GM12878 (cell line): ENCODE measurements around the gene GZMM.

Source experiments
- ASH2L ChIP-seq: fragments of 300-600, 200-600 bp; sonication (generic); IDR thresholded peaks from 2 replicates; pipeline ENCODE4 v1.6.1; 2017; ENCODE audit warnings: low read depth, mild to moderate bottlenecking, borderline replicate concordance
- CHD2 ChIP-seq: IDR thresholded peaks from 2 replicates; pipeline ENCODE4 v1.6.1; 2011; ENCODE audit warnings: low read depth, low read length, improper control_type of control experiment, borderline replicate concordance
- EGR1 ChIP-seq, 2 experiments: IDR thresholded peaks; 1 replicate in 1 of 2; 2 replicates in 1 of 2; pipeline ENCODE4 v1.6.1; 2011 to 2012; ENCODE audit warnings: low read depth in 2 of 2, low read length in 2 of 2, borderline replicate concordance in 1 of 2, mild to moderate bottlenecking in 1 of 2, moderate library complexity in 1 of 2
- EZH2 ChIP-seq: IDR thresholded peaks from 2 replicates; pipeline ENCODE4 v1.6.1; 2012; ENCODE audit warnings: low read depth, mild to moderate bottlenecking, control low read depth, inconsistent platforms, low read length, borderline replicate concordance; ENCODE audit not compliant: control insufficient read depth
- FOXM1 ChIP-seq: IDR thresholded peaks from 2 replicates; pipeline ENCODE4 v1.6.1; 2012; ENCODE audit warnings: low read depth, mild to moderate bottlenecking, inconsistent platforms, low read length, moderate library complexity
- NRF1 ChIP-seq: conservative IDR thresholded peaks from 2 replicates; pipeline ENCODE4 v1.6.1; 2011; ENCODE audit warnings: mild to moderate bottlenecking, low read depth, low read length, improper control_type of control experiment
- POLR2A ChIP-seq: IDR thresholded peaks from 2 replicates; pipeline ENCODE4 v1.6.1; 2011; ENCODE audit warnings: low read depth, mild to moderate bottlenecking, low read length
- POLR2AphosphoS2 ChIP-seq: IDR thresholded peaks from 2 replicates; pipeline ENCODE4 v1.6.1; 2011; ENCODE audit warnings: low read depth, mild to moderate bottlenecking, low read length, improper control_type of control experiment, moderate library complexity
- SIN3A ChIP-seq: IDR thresholded peaks from 2 replicates; pipeline ENCODE4 v1.6.1; 2012; ENCODE audit warnings: low read depth, low read length, improper control_type of control experiment
- TF ChIP-seq, protein P1 (sequence below): fragments of 450-650 bp; IDR thresholded peaks from 2 replicates; pipeline ENCODE4 v1.6.1; 2017; ENCODE audit warnings: mild to moderate bottlenecking, low read depth, inconsistent platforms; ENCODE audit not compliant: poor library complexity, severe bottlenecking
- TF ChIP-seq, protein P2 (sequence below), 3 experiments: IDR thresholded peaks in 2 of 3; conservative IDR thresholded peaks in 1 of 3; 2 replicates each; pipeline ENCODE4 v1.5.1; 2011; ENCODE audit warnings: low read depth in 3 of 3, low read length in 3 of 3, mild to moderate bottlenecking in 3 of 3, control low read depth in 2 of 3, moderate library complexity in 2 of 3, inconsistent platforms in 1 of 3, mixed read lengths in 1 of 3; ENCODE audit not compliant: control insufficient read depth in 2 of 3, insufficient read depth in 1 of 3; ENCODE audit errors: extremely low read depth in 1 of 3
- TF ChIP-seq, protein P3 (sequence below): IDR thresholded peaks from 2 replicates; pipeline ENCODE4 v1.6.1; 2011; ENCODE audit warnings: low read depth, mild to moderate bottlenecking, low read length, moderate library complexity, borderline replicate concordance; ENCODE audit errors: extremely low read depth
- TF ChIP-seq, protein P4 (sequence below): fragments of 450-650 bp; IDR thresholded peaks from 2 replicates; pipeline ENCODE4 v1.6.1; 2016; ENCODE audit warnings: mild to moderate bottlenecking
- TF ChIP-seq, protein P5 (sequence below): IDR thresholded peaks from 2 replicates; pipeline ENCODE4 v1.6.1; 2012; ENCODE audit warnings: low read depth, low read length, improper control_type of control experiment

DNA sequence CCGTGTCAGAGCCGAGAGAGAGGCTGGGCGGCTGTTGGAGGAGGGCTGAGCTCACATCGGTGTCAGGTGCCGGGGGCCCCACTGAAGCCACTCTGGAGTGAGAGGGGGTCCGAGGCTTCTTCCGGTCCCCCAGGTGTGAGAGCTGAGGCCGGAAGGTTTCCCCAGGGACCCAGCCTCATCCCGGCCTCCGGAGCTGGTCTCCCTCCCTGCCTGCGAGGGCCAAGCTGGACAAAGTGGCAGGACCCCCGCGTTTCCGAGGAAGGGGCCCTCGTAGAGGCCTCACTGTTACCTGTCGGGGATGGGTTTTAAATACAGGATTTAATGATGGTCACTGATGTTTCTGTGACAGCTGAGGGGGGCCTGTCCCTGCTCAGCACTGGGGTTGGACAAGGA lies 52.4 kb downstream of the GZMM start:
- TF ChIP-seq EZH2 (no peak), POLR2AphosphoS2 (no peak), SIN3A (no peak), NRF1 (no peak), POLR2A (no peak), CHD2 (no peak), EGR1 (IDR thresholded peaks at IDR 0.05; ENCODE audit: borderline replicate concordance in 1 of 2, low read depth in 2 of 2, low read length in 2 of 2) (no peak), FOXM1 (no peak), ASH2L (no peak)
- TF ChIP-seq, protein P1, sequence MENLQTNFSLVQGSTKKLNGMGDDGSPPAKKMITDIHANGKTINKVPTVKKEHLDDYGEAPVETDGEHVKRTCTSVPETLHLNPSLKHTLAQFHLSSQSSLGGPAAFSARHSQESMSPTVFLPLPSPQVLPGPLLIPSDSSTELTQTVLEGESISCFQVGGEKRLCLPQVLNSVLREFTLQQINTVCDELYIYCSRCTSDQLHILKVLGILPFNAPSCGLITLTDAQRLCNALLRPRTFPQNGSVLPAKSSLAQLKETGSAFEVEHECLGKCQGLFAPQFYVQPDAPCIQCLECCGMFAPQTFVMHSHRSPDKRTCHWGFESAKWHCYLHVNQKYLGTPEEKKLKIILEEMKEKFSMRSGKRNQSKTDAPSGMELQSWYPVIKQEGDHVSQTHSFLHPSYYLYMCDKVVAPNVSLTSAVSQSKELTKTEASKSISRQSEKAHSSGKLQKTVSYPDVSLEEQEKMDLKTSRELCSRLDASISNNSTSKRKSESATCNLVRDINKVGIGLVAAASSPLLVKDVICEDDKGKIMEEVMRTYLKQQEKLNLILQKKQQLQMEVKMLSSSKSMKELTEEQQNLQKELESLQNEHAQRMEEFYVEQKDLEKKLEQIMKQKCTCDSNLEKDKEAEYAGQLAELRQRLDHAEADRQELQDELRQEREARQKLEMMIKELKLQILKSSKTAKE: no peak
- TF ChIP-seq, protein P2, sequence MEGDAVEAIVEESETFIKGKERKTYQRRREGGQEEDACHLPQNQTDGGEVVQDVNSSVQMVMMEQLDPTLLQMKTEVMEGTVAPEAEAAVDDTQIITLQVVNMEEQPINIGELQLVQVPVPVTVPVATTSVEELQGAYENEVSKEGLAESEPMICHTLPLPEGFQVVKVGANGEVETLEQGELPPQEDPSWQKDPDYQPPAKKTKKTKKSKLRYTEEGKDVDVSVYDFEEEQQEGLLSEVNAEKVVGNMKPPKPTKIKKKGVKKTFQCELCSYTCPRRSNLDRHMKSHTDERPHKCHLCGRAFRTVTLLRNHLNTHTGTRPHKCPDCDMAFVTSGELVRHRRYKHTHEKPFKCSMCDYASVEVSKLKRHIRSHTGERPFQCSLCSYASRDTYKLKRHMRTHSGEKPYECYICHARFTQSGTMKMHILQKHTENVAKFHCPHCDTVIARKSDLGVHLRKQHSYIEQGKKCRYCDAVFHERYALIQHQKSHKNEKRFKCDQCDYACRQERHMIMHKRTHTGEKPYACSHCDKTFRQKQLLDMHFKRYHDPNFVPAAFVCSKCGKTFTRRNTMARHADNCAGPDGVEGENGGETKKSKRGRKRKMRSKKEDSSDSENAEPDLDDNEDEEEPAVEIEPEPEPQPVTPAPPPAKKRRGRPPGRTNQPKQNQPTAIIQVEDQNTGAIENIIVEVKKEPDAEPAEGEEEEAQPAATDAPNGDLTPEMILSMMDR (IDR thresholded peaks at IDR 0.05 in 2 of 3, conservative IDR thresholded peaks at IDR 0.05 in 1 of 3; ENCODE audit: control insufficient read depth in 2 of 3, extremely low read depth in 1 of 3, insufficient read depth in 1 of 3, low read depth in 3 of 3, low read length in 3 of 3): no peak
- TF ChIP-seq, protein P3, sequence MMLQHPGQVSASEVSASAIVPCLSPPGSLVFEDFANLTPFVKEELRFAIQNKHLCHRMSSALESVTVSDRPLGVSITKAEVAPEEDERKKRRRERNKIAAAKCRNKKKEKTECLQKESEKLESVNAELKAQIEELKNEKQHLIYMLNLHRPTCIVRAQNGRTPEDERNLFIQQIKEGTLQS: no peak
- TF ChIP-seq, protein P4, sequence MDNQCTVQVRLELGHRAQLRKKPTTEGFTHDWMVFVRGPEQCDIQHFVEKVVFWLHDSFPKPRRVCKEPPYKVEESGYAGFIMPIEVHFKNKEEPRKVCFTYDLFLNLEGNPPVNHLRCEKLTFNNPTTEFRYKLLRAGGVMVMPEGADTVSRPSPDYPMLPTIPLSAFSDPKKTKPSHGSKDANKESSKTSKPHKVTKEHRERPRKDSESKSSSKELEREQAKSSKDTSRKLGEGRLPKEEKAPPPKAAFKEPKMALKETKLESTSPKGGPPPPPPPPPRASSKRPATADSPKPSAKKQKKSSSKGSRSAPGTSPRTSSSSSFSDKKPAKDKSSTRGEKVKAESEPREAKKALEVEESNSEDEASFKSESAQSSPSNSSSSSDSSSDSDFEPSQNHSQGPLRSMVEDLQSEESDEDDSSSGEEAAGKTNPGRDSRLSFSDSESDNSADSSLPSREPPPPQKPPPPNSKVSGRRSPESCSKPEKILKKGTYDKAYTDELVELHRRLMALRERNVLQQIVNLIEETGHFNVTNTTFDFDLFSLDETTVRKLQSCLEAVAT: no peak
- TF ChIP-seq, protein P5, sequence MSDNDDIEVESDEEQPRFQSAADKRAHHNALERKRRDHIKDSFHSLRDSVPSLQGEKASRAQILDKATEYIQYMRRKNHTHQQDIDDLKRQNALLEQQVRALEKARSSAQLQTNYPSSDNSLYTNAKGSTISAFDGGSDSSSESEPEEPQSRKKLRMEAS: no peak
